Neural cell (in vitro differentiated cells): ENCODE measurements around the gene PTPN21. TPM values are rescaled to one million over a fixed set of nuclear protein-coding genes. Genes with fewer than 3 reads are reported as not detected.

Source experiments
- H2AFZ ChIP-seq: fragments of 200-600, 300-800 bp; sonication (generic), shearing (Covaris generic); 2 replicates; pipeline ENCODE4 v1.6.0; 2014; ENCODE audit warnings: low read depth, mild to moderate bottlenecking, antibody characterized with exemption, low read length, moderate library complexity
- H3F3A ChIP-seq: fragments of 200-600 bp; shearing (Covaris generic); 2 replicates; pipeline ENCODE4 v1.6.1; 2016; ENCODE audit warnings: mild to moderate bottlenecking, moderate library complexity, mixed read lengths, antibody characterized with exemption, low read length; ENCODE audit not compliant: insufficient read depth, poor library complexity, severe bottlenecking
- H3K27ac ChIP-seq: fragments of 200-600, 300-800 bp; sonication (generic), shearing (Covaris generic); 2 replicates; pipeline ENCODE4 v1.5.1; 2014; ENCODE audit warnings: mild to moderate bottlenecking, low read length, moderate library complexity
- H3K27me3 ChIP-seq: fragments of 300-800, 200-600 bp; sonication (generic), shearing (Covaris generic); 2 replicates; pipeline ENCODE4 v1.6.0; 2014; ENCODE audit warnings: mild to moderate bottlenecking, low read depth, low read length, moderate library complexity; ENCODE audit not compliant: insufficient read depth
- H3K36me3 ChIP-seq: fragments of 300-800, 200-600 bp; sonication (generic), shearing (Covaris generic); 2 replicates; pipeline ENCODE4 v1.5.1; 2014; ENCODE audit warnings: mild to moderate bottlenecking, antibody characterized with exemption, low read length, moderate library complexity; ENCODE audit not compliant: insufficient read depth
- H3K4me2 ChIP-seq: fragments of 300-800, 200-600 bp; sonication (generic), shearing (Covaris generic); 2 replicates; pipeline ENCODE4 v1.6.0; 2014; ENCODE audit warnings: mild to moderate bottlenecking, low read length
- H3K4me3 ChIP-seq: fragments of 300-800, 200-600 bp; sonication (generic), shearing (Covaris generic); 2 replicates; pipeline ENCODE4 v1.5.1; 2014; ENCODE audit warnings: mild to moderate bottlenecking, low read length, moderate library complexity
- H3K79me2 ChIP-seq: fragments of 200-600 bp; shearing (Covaris generic); replicated peaks from 2 replicates; pipeline ENCODE4 v1.6.0; 2014; ENCODE audit warnings: mild to moderate bottlenecking, low read length, moderate library complexity; ENCODE audit not compliant: insufficient read depth
- H3K9ac ChIP-seq: fragments of 300-800, 200-600 bp; sonication (generic), shearing (Covaris generic); 2 replicates; pipeline ENCODE4 v1.6.1; 2016; ENCODE audit warnings: mild to moderate bottlenecking, low read length, mixed read lengths
- H3K9me2 ChIP-seq: fragments of 200-600 bp; shearing (Covaris generic); 2 replicates; pipeline ENCODE4 v1.6.1; 2016; ENCODE audit warnings: mild to moderate bottlenecking, low read length, mixed read lengths; ENCODE audit not compliant: insufficient read depth
- H3K9me3 ChIP-seq: fragments of 200-600, 300-800 bp; sonication (generic), shearing (Covaris generic); 2 replicates; pipeline ENCODE4 v1.6.1; 2016; ENCODE audit warnings: mild to moderate bottlenecking, mixed run types, low read length, moderate library complexity, mixed read lengths
- H4K20me1 ChIP-seq: fragments of 200-600 bp; shearing (Covaris generic); 2 replicates; pipeline ENCODE4 v1.6.1; 2016; ENCODE audit warnings: mild to moderate bottlenecking, mixed run types; ENCODE audit not compliant: insufficient read depth
- EP300 ChIP-seq: fragments of 450-650 bp; conservative IDR thresholded peaks from 2 replicates; pipeline ENCODE4 v1.6.1; 2014; ENCODE audit warnings: antibody characterized with exemption, mild to moderate bottlenecking, moderate library complexity; ENCODE audit not compliant: poor library complexity, severe bottlenecking
- EZH2 ChIP-seq: fragments of 200-600, 300-800 bp; shearing (Covaris generic), sonication (generic); IDR thresholded peaks from 2 replicates; pipeline ENCODE4 v1.6.1; 2014; ENCODE audit warnings: antibody characterized with exemption, low read length, borderline replicate concordance, mild to moderate bottlenecking; ENCODE audit not compliant: insufficient read depth, poor library complexity, severe bottlenecking
- MXI1 ChIP-seq: fragments of 450-650 bp; conservative IDR thresholded peaks from 2 replicates; pipeline ENCODE4 v1.6.1; 2014; ENCODE audit warnings: antibody characterized with exemption, mild to moderate bottlenecking; ENCODE audit not compliant: poor library complexity, severe bottlenecking
- POLR2AphosphoS5 ChIP-seq: IDR thresholded peaks from 2 replicates; pipeline ENCODE4 v1.6.1; 2012
- RAD21 ChIP-seq: fragments of 450-650 bp; conservative IDR thresholded peaks from 2 replicates; pipeline ENCODE4 v1.6.1; 2014; ENCODE audit warnings: antibody characterized with exemption, mild to moderate bottlenecking, moderate library complexity
- SMC3 ChIP-seq: fragments of 450-650 bp; conservative IDR thresholded peaks from 2 replicates; pipeline ENCODE4 v1.6.1; 2014; ENCODE audit warnings: antibody characterized with exemption, mild to moderate bottlenecking, moderate library complexity; ENCODE audit not compliant: poor library complexity
- TAF1 ChIP-seq: IDR thresholded peaks from 2 replicates; pipeline ENCODE4 v1.6.1; 2012; ENCODE audit warnings: low read depth
- polyA plus RNA-seq: library from polyadenylated mRNA; depleted of rRNA; stranded (reverse); fragments of >200 nt; gene quantifications from 2 replicates; pipeline ENCODE4 v1.2.3, GENCODE V29; 2014
- TF ChIP-seq, protein P1 (sequence below): IDR thresholded peaks from 2 replicates; pipeline ENCODE4 v1.6.1; 2012; ENCODE audit warnings: borderline replicate concordance
- TF ChIP-seq, protein P2 (sequence below): fragments of 450-650 bp; IDR thresholded peaks from 2 replicates; pipeline ENCODE4 v1.5.1; 2014; ENCODE audit warnings: antibody characterized with exemption, mild to moderate bottlenecking, moderate library complexity; ENCODE audit not compliant: poor library complexity, severe bottlenecking

PTPN21 gene
- polyA plus RNA-seq, 1 donor from 2014 or later: 4.1 TPM

DNA sequence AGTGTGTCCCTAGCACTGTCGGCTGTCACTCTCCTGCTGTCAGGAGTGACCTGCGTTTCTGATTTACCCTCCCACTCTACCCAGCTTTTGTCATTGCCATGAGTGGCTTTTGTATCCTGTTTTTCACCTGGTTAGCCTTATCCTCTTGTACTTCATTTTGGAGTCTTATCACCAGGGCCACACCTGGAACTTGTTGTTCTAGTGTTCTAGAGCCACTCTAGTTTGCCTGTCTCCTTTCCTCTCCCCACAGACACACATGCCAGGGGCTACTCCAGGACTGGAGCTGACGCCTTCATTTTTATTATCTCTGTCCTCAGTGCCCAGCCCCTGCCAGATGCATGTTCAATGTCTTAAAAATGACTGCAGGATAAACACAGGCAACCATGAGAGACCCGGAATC, 42.2 kb upstream of the PTPN21 start:
- no peaks in the 10 kb centered on the region for H3K9me2 ChIP-seq
- H3K9me3 ChIP-seq: no peaks in the 10 kb centered on the region
- H3F3A ChIP-seq: no peaks in the 10 kb centered on the region
- no peaks in the 10 kb centered on the region for H4K20me1 ChIP-seq
- no peak overlapping the region for H3K27ac ChIP-seq
- no peak overlapping the region for H3K4me3 ChIP-seq
- H3K9ac ChIP-seq: no peak overlapping the region
- H3K4me2 ChIP-seq: no peak overlapping the region
- TF ChIP-seq RAD21 (no peak), POLR2AphosphoS5 (no peak), TAF1 (no peak)
- TF ChIP-seq, protein P1, sequence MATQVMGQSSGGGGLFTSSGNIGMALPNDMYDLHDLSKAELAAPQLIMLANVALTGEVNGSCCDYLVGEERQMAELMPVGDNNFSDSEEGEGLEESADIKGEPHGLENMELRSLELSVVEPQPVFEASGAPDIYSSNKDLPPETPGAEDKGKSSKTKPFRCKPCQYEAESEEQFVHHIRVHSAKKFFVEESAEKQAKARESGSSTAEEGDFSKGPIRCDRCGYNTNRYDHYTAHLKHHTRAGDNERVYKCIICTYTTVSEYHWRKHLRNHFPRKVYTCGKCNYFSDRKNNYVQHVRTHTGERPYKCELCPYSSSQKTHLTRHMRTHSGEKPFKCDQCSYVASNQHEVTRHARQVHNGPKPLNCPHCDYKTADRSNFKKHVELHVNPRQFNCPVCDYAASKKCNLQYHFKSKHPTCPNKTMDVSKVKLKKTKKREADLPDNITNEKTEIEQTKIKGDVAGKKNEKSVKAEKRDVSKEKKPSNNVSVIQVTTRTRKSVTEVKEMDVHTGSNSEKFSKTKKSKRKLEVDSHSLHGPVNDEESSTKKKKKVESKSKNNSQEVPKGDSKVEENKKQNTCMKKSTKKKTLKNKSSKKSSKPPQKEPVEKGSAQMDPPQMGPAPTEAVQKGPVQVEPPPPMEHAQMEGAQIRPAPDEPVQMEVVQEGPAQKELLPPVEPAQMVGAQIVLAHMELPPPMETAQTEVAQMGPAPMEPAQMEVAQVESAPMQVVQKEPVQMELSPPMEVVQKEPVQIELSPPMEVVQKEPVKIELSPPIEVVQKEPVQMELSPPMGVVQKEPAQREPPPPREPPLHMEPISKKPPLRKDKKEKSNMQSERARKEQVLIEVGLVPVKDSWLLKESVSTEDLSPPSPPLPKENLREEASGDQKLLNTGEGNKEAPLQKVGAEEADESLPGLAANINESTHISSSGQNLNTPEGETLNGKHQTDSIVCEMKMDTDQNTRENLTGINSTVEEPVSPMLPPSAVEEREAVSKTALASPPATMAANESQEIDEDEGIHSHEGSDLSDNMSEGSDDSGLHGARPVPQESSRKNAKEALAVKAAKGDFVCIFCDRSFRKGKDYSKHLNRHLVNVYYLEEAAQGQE: no peak
- no peaks in the 10 kb centered on the region for H3K36me3 ChIP-seq
- no peaks in the 10 kb centered on the region for H3K27me3 ChIP-seq
- no peak overlapping the region for H2AFZ ChIP-seq
- no peaks in the 10 kb centered on the region for H3K79me2 ChIP-seq

DNA sequence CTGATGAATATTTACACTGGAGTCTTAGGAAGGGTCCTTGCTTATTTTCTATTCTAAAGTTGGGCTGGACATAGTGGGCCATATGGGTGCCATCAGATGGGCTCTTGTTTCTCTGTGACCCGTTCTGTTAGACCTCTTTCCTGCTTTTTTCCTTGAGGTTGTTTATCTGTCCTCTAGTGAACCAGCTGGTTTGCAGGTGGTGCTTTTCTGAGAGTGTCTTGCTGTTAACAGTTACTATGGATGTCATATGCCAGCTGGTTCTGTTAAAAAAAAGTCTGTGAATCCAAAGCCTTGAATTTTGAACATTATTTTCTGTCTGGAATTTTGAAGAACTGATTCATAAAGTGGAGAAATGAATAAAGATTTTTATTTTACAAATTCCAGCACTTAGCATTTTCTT, 37.2 kb upstream of the PTPN21 start:
- H3K27ac ChIP-seq: no peak overlapping the region
- H3K36me3 ChIP-seq: peaks cover 3% of the 10 kb centered on the region

More for the DNA sequence above, 37.2 kb upstream of the PTPN21 start:
- Histone ChIP-seq H3K9me3 (no peaks in the 10 kb centered on the region), H3K79me2 (no peaks in the 10 kb centered on the region), H4K20me1 (no peaks in the 10 kb centered on the region), H3K9me2 (no peaks in the 10 kb centered on the region), H3K9ac (no peak overlapping the region), H3F3A (no peaks in the 10 kb centered on the region), H3K27me3 (no peaks in the 10 kb centered on the region), H3K4me2 (no peak overlapping the region), H2AFZ (no peak overlapping the region), H3K4me3 (no peak overlapping the region)
- TF ChIP-seq, protein P1: no peak
- TF ChIP-seq, protein P2, sequence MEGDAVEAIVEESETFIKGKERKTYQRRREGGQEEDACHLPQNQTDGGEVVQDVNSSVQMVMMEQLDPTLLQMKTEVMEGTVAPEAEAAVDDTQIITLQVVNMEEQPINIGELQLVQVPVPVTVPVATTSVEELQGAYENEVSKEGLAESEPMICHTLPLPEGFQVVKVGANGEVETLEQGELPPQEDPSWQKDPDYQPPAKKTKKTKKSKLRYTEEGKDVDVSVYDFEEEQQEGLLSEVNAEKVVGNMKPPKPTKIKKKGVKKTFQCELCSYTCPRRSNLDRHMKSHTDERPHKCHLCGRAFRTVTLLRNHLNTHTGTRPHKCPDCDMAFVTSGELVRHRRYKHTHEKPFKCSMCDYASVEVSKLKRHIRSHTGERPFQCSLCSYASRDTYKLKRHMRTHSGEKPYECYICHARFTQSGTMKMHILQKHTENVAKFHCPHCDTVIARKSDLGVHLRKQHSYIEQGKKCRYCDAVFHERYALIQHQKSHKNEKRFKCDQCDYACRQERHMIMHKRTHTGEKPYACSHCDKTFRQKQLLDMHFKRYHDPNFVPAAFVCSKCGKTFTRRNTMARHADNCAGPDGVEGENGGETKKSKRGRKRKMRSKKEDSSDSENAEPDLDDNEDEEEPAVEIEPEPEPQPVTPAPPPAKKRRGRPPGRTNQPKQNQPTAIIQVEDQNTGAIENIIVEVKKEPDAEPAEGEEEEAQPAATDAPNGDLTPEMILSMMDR: no peak
- TF ChIP-seq MXI1: no peak
- TF ChIP-seq EP300: no peak
- TF ChIP-seq POLR2AphosphoS5: no peak
- TF ChIP-seq EZH2: no peak
- no peak for TF ChIP-seq RAD21
- TF ChIP-seq SMC3: no peak
- TF ChIP-seq TAF1: no peak
